HG02970 (cell line): ENCODE measurements around the gene NPL.

Experiments
- ATAC-seq: cut with Tn5 transposase; IDR thresholded peaks from one replicate; pipeline ENCODE4 v1.9.1; 2021; ENCODE audit warnings: mild to moderate bottlenecking, moderate library complexity, moderate number of reproducible peaks; ENCODE audit not compliant: unreplicated experiment, low FRiP score

Gene NPL

GRCh38 chr1:182861994-182862393 is 72.4 kb downstream of the NPL start:
- ATAC-seq = no peak

GRCh38 chr1:182862827-182863226 is 73.3 kb downstream of the NPL start:
- ATAC-seq = no peak

- ATAC-seq = no peak
Measured at GRCh38 chr1:182863940-182864339, 74.4 kb downstream of the NPL start.

- ATAC-seq = no peak
Measured at GRCh38 chr1:182867861-182868260, 78.3 kb downstream of the NPL start.

GRCh38 chr1:182869241-182869666 is 79.7 kb downstream of the NPL start:
- no peak for ATAC-seq

GRCh38 chr1:182872881-182873280 is 83.3 kb downstream of the NPL start:
- ATAC-seq = no peak

- ATAC-seq = no peak
Measured at GRCh38 chr1:182875889-182876288, 86.3 kb downstream of the NPL start.

- ATAC-seq = no peak
Measured at GRCh38 chr1:182877331-182877730, 87.8 kb downstream of the NPL start.

GRCh38 chr1:182877842-182878241 is 88.3 kb downstream of the NPL start:
- ATAC-seq = no peak
